Esophagus squamous epithelium (tissue), 4 donors: ENCODE data around the gene USE1.

Source experiments
- POLR2A ChIP-seq, 4 donors: fragments of 450-650 bp; IDR thresholded peaks; one replicate each; pipeline ENCODE4 v1.6.1; 2017; ENCODE audit warnings: antibody characterized with exemption in 4 of 4, mild to moderate bottlenecking in 4 of 4, moderate library complexity in 3 of 4
- TF ChIP-seq, protein P1 (sequence below), 6 experiments: fragments of 450-650 bp in 4 of 6; fragments of 200-600 bp in 2 of 6; sonication (generic) in 2 of 6; IDR thresholded peaks; one replicate each; pipeline ENCODE4 v1.5.1; 2016 to 2019; ENCODE audit warnings: antibody characterized with exemption in 6 of 6, mild to moderate bottlenecking in 4 of 6, moderate library complexity in 4 of 6

DNA sequence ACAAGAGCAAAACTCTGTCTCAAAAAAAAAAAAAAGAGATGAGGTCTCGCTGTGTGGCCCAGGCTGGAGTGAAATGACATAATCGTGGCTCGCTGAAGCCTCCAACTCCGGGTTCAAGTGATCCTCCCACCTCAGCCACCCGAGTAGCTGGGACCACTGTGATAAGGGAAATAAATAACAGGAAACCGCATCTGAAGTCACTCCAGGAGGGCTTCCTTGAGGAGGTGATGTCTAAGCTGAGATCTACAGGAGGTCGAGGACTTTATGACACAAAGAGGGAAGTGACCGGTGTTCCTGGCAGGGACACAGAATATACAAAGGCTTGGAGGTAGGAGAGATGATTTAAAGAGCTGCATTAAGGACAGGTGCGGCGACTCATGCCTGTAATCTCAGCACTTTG lies 39.5 kb downstream of the USE1 start:
- TF ChIP-seq, protein P1, sequence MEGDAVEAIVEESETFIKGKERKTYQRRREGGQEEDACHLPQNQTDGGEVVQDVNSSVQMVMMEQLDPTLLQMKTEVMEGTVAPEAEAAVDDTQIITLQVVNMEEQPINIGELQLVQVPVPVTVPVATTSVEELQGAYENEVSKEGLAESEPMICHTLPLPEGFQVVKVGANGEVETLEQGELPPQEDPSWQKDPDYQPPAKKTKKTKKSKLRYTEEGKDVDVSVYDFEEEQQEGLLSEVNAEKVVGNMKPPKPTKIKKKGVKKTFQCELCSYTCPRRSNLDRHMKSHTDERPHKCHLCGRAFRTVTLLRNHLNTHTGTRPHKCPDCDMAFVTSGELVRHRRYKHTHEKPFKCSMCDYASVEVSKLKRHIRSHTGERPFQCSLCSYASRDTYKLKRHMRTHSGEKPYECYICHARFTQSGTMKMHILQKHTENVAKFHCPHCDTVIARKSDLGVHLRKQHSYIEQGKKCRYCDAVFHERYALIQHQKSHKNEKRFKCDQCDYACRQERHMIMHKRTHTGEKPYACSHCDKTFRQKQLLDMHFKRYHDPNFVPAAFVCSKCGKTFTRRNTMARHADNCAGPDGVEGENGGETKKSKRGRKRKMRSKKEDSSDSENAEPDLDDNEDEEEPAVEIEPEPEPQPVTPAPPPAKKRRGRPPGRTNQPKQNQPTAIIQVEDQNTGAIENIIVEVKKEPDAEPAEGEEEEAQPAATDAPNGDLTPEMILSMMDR (IDR thresholded peaks at IDR 0.05) = no peak
- TF ChIP-seq POLR2A (IDR thresholded peaks at IDR 0.05) = no peak
